GM23338 (cell line): ENCODE data around the gene FBXW4. TPM values are rescaled to one million over a fixed set of nuclear protein-coding genes. Genes with fewer than 3 reads are reported as not detected.

Experiments
- ATAC-seq: fragments of 200-7000 bp; cut with Tn5 transposase; 3 replicates; pipeline ENCODE4 v1.9.1; 2020
- DNase-seq: peaks from one replicate; pipeline ENCODE4 v3.0.0-alpha.2; 2015; ENCODE audit warnings: low spot score
- H2AFZ ChIP-seq: fragments of 200-600 bp; sonication (generic); 2 replicates; pipeline ENCODE4 v1.8.0; 2016; ENCODE audit warnings: antibody characterized with exemption, mild to moderate bottlenecking, moderate library complexity
- H3F3A ChIP-seq: fragments of 200-600 bp; sonication (generic); replicated peaks from 2 replicates; pipeline ENCODE4 v1.8.0; 2017; ENCODE audit warnings: antibody characterized with exemption, mixed run types, low read depth
- H3K27ac ChIP-seq: fragments of 200-600 bp; sonication (generic); 2 replicates; pipeline ENCODE4 v1.6.1; 2016; ENCODE audit warnings: low read depth
- H3K27me3 ChIP-seq: fragments of 200-600 bp; sonication (generic); 2 replicates; pipeline ENCODE4 v1.8.0; 2016; ENCODE audit warnings: mild to moderate bottlenecking, mixed run types, moderate library complexity; ENCODE audit not compliant: insufficient read depth
- H3K36me3 ChIP-seq: fragments of 200-600 bp; sonication (generic); 2 replicates; pipeline ENCODE4 v1.8.0; 2016; ENCODE audit warnings: mild to moderate bottlenecking; ENCODE audit not compliant: insufficient read depth
- H3K4me1 ChIP-seq: fragments of 200-600 bp; sonication (generic); 2 replicates; pipeline ENCODE4 v1.8.0; 2016; ENCODE audit warnings: mild to moderate bottlenecking, moderate library complexity; ENCODE audit not compliant: insufficient read depth
- H3K4me2 ChIP-seq: fragments of 200-600 bp; sonication (generic); 2 replicates; pipeline ENCODE4 v1.7.1; 2017; ENCODE audit warnings: mixed run types
- H3K4me3 ChIP-seq: fragments of 200-600 bp; sonication (generic); 2 replicates; pipeline ENCODE4 v1.6.1; 2016; ENCODE audit warnings: mixed run types
- H3K79me2 ChIP-seq: fragments of 200-600 bp; sonication (generic); replicated peaks from 2 replicates; pipeline ENCODE4 v1.8.0; 2017; ENCODE audit warnings: mild to moderate bottlenecking; ENCODE audit not compliant: insufficient read depth
- H3K9me2 ChIP-seq: fragments of 200-600 bp; sonication (generic); 2 replicates; pipeline ENCODE4 v1.8.0; 2017; ENCODE audit not compliant: insufficient read depth
- H4K20me1 ChIP-seq: fragments of 200-600 bp; sonication (generic); replicated peaks from 2 replicates; pipeline ENCODE4 v1.8.0; 2017; ENCODE audit warnings: mild to moderate bottlenecking; ENCODE audit not compliant: insufficient read depth
- H3K27ac Mint-ChIP-seq: 2 replicates; pipeline ENCODE4 v1.8.0; 2020; ENCODE audit warnings: inconsistent platforms, mild to moderate bottlenecking, moderate library complexity, mixed read lengths
- H3K27me3 Mint-ChIP-seq: 3 replicates; pipeline ENCODE4 v1.8.0; 2022; ENCODE audit warnings: low read depth, mild to moderate bottlenecking, moderate library complexity, mixed read lengths, inconsistent platforms; ENCODE audit not compliant: insufficient read depth, poor library complexity
- H3K36me3 Mint-ChIP-seq: 3 replicates; pipeline ENCODE4 v1.8.0; 2021; ENCODE audit warnings: low read depth, mild to moderate bottlenecking, inconsistent platforms, moderate library complexity, mixed read lengths
- H3K4me1 Mint-ChIP-seq: 3 replicates; pipeline ENCODE4 v1.8.0; 2020; ENCODE audit warnings: mild to moderate bottlenecking, inconsistent platforms, mixed read lengths
- H3K4me3 Mint-ChIP-seq: 3 replicates; pipeline ENCODE4 v1.8.0; 2021; ENCODE audit warnings: moderate library complexity, mild to moderate bottlenecking, inconsistent platforms, mixed read lengths
- H3K9me3 Mint-ChIP-seq: 3 replicates; pipeline ENCODE4 v1.8.0; 2020; ENCODE audit warnings: moderate library complexity, mild to moderate bottlenecking, inconsistent platforms, mixed read lengths
- ETS1 ChIP-seq: IDR thresholded peaks from 2 replicates; pipeline ENCODE4 v1.6.1; 2016; ENCODE audit warnings: antibody characterized with exemption
- EZH2 ChIP-seq: fragments of 200-600 bp; sonication (generic); IDR thresholded peaks from one replicate; pipeline ENCODE4 v1.8.0; 2017; ENCODE audit warnings: antibody characterized with exemption, mild to moderate bottlenecking, low read depth; ENCODE audit not compliant: unreplicated experiment
- EZH2phosphoT487 ChIP-seq: fragments of 200-600 bp; sonication (generic); IDR thresholded peaks from one replicate; pipeline ENCODE4 v1.8.1; 2018; ENCODE audit warnings: antibody characterized with exemption; ENCODE audit not compliant: unreplicated experiment
- JUNB ChIP-seq: IDR thresholded peaks from one replicate; pipeline ENCODE4 v1.6.1; 2016; ENCODE audit warnings: antibody characterized with exemption; ENCODE audit not compliant: unreplicated experiment
- POLR2AphosphoS5 ChIP-seq: IDR thresholded peaks from 2 replicates; pipeline ENCODE4 v1.6.1; 2016; ENCODE audit warnings: antibody characterized with exemption, low read depth
- REST ChIP-seq: IDR thresholded peaks from one replicate; pipeline ENCODE4 v1.6.1; 2018; ENCODE audit warnings: antibody characterized with exemption; ENCODE audit not compliant: unreplicated experiment
- polyA plus RNA-seq: library from polyadenylated mRNA; unstranded; fragments of >200 nt; fragmentation: Nextera tagmentation; extraction: Ambion mirVana; gene quantifications from 2 replicates; pipeline ENCODE4 v1.2.1, GENCODE V29; 2016
- total RNA-seq: library from RNA; depleted of rRNA; stranded (reverse); fragments of >200 nt; shearing (Covaris generic); gene quantifications from 2 replicates; pipeline ENCODE4 v1.2.3, GENCODE V29; 2014
- TF ChIP-seq, protein P1 (sequence below), 2 experiments: fragments of 200-600 bp in 1 of 2; sonication (generic) in 1 of 2; conservative IDR thresholded peaks; 2 replicates each; pipeline versions ENCODE4 v1.5.1 to v1.6.1; 2016 to 2017; ENCODE audit warnings: antibody characterized with exemption in 2 of 2, low read depth in 2 of 2, mild to moderate bottlenecking in 2 of 2, moderate library complexity in 1 of 2
- TF ChIP-seq, protein P2 (sequence below): fragments of 250-450 bp; sonication (Bioruptor Pico); IDR thresholded peaks from 2 replicates; pipeline ENCODE4 v1.5.0; 2020; ENCODE audit warnings: mild to moderate bottlenecking, moderate library complexity

FBXW4 gene
- total and polyA plus RNA-seq, 2 experiments from 2014 or later: 8.0 to 18.6 TPM

- Histone ChIP-seq H3K4me2 (peak overlapping the region; percentile 77; the same call in 1 of the 2 replicates), H3F3A (peaks cover 6% of the 10 kb centered on the region; the same call in 1 of the 2 replicates), H3K9me2 (no peaks in the 10 kb centered on the region), H3K27ac (no peak overlapping the region), H3K27me3 (peaks cover 51% of the 10 kb centered on the region), H3K4me3 (peak overlapping the region; percentile 49), H3K4me1 (peaks cover 11% of the 10 kb centered on the region; the same call in 1 of the 2 replicates), H4K20me1 (no peaks in the 10 kb centered on the region), H3K36me3 (no peaks in the 10 kb centered on the region; the same call in 1 of the 2 replicates), H2AFZ (peak overlapping the region; percentile 74), H3K79me2 (no peaks in the 10 kb centered on the region)
- Mint-ChIP-seq H3K4me1 (peaks cover 20% of the 10 kb centered on the region), H3K4me3 (no peak overlapping the region; the same call in 2 of the 3 replicates), H3K9me3 (no peaks in the 10 kb centered on the region; the same call in 2 of the 3 replicates), H3K36me3 (no peaks in the 10 kb centered on the region; the same call in 2 of the 3 replicates), H3K27me3 (peaks cover 45% of the 10 kb centered on the region), H3K27ac (no peak overlapping the region)
- TF ChIP-seq JUNB: no peak
- TF ChIP-seq REST: no peak
- no peak for TF ChIP-seq POLR2AphosphoS5
- ATAC-seq (no peak), DNase-seq (no peak)
Observed at GRCh38 chr10:101565936-101566332, 129.0 kb downstream of the FBXW4 start.

- Mint-ChIP-seq H3K4me1 (peaks cover 16% of the 10 kb centered on the region), H3K27me3 (peaks cover 41% of the 10 kb centered on the region), H3K36me3 (no peaks in the 10 kb centered on the region; the same call in 2 of the 3 replicates), H3K4me3 (no peak overlapping the region), H3K9me3 (no peaks in the 10 kb centered on the region; the same call in 2 of the 3 replicates), H3K27ac (no peak overlapping the region)
- H3F3A ChIP-seq: peaks cover 6% of the 10 kb centered on the region; the same call in 1 of the 2 replicates
- no peak overlapping the region for H3K27ac ChIP-seq
- H2AFZ ChIP-seq: no peak overlapping the region
- peaks cover 11% of the 10 kb centered on the region; the same call in 1 of the 2 replicates for H3K4me1 ChIP-seq
- H4K20me1 ChIP-seq: no peaks in the 10 kb centered on the region
- no peaks in the 10 kb centered on the region for H3K9me2 ChIP-seq
- no peak for ATAC-seq
- H3K36me3 ChIP-seq: no peaks in the 10 kb centered on the region; the same call in 1 of the 2 replicates
- no peak overlapping the region for H3K4me3 ChIP-seq
- H3K27me3 ChIP-seq: peaks cover 46% of the 10 kb centered on the region
- H3K4me2 ChIP-seq: no peak overlapping the region
- no peaks in the 10 kb centered on the region for H3K79me2 ChIP-seq
- DNase-seq: no peak
- no peak for TF ChIP-seq EZH2phosphoT487
- no peak for TF ChIP-seq JUNB
- TF ChIP-seq, protein P1, sequence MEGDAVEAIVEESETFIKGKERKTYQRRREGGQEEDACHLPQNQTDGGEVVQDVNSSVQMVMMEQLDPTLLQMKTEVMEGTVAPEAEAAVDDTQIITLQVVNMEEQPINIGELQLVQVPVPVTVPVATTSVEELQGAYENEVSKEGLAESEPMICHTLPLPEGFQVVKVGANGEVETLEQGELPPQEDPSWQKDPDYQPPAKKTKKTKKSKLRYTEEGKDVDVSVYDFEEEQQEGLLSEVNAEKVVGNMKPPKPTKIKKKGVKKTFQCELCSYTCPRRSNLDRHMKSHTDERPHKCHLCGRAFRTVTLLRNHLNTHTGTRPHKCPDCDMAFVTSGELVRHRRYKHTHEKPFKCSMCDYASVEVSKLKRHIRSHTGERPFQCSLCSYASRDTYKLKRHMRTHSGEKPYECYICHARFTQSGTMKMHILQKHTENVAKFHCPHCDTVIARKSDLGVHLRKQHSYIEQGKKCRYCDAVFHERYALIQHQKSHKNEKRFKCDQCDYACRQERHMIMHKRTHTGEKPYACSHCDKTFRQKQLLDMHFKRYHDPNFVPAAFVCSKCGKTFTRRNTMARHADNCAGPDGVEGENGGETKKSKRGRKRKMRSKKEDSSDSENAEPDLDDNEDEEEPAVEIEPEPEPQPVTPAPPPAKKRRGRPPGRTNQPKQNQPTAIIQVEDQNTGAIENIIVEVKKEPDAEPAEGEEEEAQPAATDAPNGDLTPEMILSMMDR (conservative IDR thresholded peaks at IDR 0.05; ENCODE audit: low read depth in 2 of 2): no peak
- no peak for TF ChIP-seq ETS1
- TF ChIP-seq EZH2: no peak
- TF ChIP-seq, protein P2, sequence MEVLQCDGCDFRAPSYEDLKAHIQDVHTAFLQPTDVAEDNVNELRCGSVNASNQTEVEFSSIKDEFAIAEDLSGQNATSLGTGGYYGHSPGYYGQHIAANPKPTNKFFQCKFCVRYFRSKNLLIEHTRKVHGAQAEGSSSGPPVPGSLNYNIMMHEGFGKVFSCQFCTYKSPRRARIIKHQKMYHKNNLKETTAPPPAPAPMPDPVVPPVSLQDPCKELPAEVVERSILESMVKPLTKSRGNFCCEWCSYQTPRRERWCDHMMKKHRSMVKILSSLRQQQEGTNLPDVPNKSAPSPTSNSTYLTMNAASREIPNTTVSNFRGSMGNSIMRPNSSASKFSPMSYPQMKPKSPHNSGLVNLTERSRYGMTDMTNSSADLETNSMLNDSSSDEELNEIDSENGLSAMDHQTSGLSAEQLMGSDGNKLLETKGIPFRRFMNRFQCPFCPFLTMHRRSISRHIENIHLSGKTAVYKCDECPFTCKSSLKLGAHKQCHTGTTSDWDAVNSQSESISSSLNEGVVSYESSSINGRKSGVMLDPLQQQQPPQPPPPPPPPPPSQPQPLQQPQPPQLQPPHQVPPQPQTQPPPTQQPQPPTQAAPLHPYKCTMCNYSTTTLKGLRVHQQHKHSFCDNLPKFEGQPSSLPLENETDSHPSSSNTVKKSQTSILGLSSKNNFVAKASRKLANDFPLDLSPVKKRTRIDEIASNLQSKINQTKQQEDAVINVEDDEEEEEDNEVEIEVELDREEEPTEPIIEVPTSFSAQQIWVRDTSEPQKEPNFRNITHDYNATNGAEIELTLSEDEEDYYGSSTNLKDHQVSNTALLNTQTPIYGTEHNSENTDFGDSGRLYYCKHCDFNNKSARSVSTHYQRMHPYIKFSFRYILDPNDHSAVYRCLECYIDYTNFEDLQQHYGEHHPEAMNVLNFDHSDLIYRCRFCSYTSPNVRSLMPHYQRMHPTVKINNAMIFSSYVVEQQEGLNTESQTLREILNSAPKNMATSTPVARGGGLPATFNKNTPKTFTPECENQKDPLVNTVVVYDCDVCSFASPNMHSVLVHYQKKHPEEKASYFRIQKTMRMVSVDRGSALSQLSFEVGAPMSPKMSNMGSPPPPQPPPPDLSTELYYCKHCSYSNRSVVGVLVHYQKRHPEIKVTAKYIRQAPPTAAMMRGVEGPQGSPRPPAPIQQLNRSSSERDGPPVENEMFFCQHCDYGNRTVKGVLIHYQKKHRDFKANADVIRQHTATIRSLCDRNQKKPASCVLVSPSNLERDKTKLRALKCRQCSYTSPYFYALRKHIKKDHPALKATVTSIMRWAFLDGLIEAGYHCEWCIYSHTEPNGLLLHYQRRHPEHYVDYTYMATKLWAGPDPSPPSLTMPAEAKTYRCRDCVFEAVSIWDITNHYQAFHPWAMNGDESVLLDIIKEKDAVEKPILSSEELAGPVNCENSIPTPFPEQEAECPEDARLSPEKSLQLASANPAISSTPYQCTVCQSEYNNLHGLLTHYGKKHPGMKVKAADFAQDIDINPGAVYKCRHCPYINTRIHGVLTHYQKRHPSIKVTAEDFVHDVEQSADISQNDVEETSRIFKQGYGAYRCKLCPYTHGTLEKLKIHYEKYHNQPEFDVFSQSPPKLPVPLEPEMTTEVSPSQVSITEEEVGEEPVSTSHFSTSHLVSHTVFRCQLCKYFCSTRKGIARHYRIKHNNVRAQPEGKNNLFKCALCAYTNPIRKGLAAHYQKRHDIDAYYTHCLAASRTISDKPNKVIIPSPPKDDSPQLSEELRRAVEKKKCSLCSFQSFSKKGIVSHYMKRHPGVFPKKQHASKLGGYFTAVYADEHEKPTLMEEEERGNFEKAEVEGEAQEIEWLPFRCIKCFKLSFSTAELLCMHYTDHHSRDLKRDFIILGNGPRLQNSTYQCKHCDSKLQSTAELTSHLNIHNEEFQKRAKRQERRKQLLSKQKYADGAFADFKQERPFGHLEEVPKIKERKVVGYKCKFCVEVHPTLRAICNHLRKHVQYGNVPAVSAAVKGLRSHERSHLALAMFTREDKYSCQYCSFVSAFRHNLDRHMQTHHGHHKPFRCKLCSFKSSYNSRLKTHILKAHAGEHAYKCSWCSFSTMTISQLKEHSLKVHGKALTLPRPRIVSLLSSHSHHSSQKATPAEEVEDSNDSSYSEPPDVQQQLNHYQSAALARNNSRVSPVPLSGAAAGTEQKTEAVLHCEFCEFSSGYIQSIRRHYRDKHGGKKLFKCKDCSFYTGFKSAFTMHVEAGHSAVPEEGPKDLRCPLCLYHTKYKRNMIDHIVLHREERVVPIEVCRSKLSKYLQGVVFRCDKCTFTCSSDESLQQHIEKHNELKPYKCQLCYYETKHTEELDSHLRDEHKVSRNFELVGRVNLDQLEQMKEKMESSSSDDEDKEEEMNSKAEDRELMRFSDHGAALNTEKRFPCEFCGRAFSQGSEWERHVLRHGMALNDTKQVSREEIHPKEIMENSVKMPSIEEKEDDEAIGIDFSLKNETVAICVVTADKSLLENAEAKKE: no peak
Observed at GRCh38 chr10:101565370-101565900, 129.5 kb downstream of the FBXW4 start.
